NCI-H2171 treated with DMSO at 0.1 percent for 48 hours (cell line): ENCODE results near the gene UCMA.
A peak's percentile ranks its signal among the peaks of the same experiment; 100 is the strongest.

Source experiments
- DNase-seq: peaks from one replicate; lab custom pipeline; 2025; lab: John Stamatoyannopoulos, UW

Gene UCMA

GRCh38 chr10:13233358-13233757 lies 816 bp downstream of the UCMA start:
- DNase-seq: no peak

GRCh38 chr10:13231808-13232207 lies 2.4 kb downstream of the UCMA start:
- DNase-seq: no peak

GRCh38 chr10:13231190-13231589 lies 3.0 kb downstream of the UCMA start:
- no peak for DNase-seq

- no peak for DNase-seq
These were observed 7.1 kb downstream of the UCMA start for GRCh38 chr10:13227031-13227430.

GRCh38 chr10:13225601-13226000 lies 8.6 kb downstream of the UCMA start:
- no peak for DNase-seq

- no peak for DNase-seq
These were observed 9.8 kb downstream of the UCMA start for GRCh38 chr10:13224210-13224995.

- no peak for DNase-seq
These were observed 10.9 kb downstream of the UCMA start for GRCh38 chr10:13223241-13223640.

GRCh38 chr10:13222566-13222965 lies 11.6 kb downstream of the UCMA start:
- no peak for DNase-seq

- DNase-seq: no peak
These were observed 12.0 kb downstream of the UCMA start for GRCh38 chr10:13222151-13222550.

- DNase-seq: no peak
These were observed 12.6 kb downstream of the UCMA start for GRCh38 chr10:13221572-13221971.

GRCh38 chr10:13219685-13220670 lies 14.2 kb downstream of the UCMA start:
- peak; percentile 43 for DNase-seq

GRCh38 chr10:13218878-13219277 lies 15.3 kb downstream of the UCMA start:
- no peak for DNase-seq

GRCh38 chr10:13213163-13213562 lies 21.0 kb downstream of the UCMA start:
- DNase-seq: no peak

GRCh38 chr10:13206546-13207443 lies 27.4 kb downstream of the UCMA start:
- peak; percentile 1 for DNase-seq

GRCh38 chr10:13206091-13206490 lies 28.1 kb downstream of the UCMA start:
- no peak for DNase-seq

GRCh38 chr10:13201132-13201531 lies 33.0 kb downstream of the UCMA start:
- no peak for DNase-seq

GRCh38 chr10:13195016-13195415 lies 39.2 kb downstream of the UCMA start:
- no peak for DNase-seq

GRCh38 chr10:13193637-13194036 lies 40.5 kb downstream of the UCMA start:
- no peak for DNase-seq

- no peak for DNase-seq
These were observed 42.8 kb downstream of the UCMA start for GRCh38 chr10:13191362-13191761.

GRCh38 chr10:13190816-13191215 lies 43.4 kb downstream of the UCMA start:
- DNase-seq: no peak

- no peak for DNase-seq
These were observed 44.2 kb downstream of the UCMA start for GRCh38 chr10:13189961-13190360.

GRCh38 chr10:13188593-13188992 lies 45.6 kb downstream of the UCMA start:
- no peak for DNase-seq
